Measurements from ENCODE around the gene CTSW. TPM values are rescaled to one million over a fixed set of nuclear protein-coding genes. Genes with fewer than 3 reads are reported as not detected.
A peak's percentile ranks its signal among the peaks of the same experiment; 100 is the strongest.

Gene CTSW
- total RNA-seq, 4 donors from 2014 or later: 0.20 to 0.49 (median 0.32) TPM; not detected in 1

DNA sequence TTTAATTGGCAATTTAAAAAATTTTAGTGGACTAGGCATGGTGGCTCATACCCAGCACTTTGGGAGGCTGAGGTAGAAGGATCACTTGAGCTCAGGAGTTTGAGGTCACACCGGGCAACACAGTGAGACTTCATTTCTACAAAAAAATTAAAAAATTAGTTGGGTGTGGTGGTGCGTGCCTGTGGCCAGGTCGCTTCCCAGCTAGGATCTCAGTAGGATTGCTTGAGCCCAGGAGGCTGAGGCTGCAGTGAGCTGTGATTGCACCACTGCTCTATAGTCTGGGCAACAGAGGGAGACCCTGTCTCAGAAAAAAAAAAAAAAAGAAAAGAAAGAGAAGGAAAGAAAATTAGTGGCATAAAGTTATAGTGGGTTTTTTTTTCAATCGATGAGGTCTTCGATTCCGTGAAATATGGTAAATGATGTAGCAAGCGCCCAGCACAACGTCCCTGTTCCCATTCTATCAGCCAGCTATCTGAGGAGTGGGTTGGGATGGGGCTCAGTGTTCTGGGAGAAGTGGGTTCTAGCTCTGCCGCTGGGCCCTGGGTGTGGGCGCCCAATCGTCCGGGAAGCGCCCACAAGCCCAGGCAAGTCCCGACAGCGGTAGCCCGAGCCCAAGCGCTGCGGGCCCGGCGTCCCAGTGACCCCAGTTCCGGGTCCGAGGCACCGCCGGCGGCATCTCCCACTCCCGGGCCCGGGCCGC, 19.2 kb downstream of the CTSW start:
- Histone ChIP-seq H3K4me3 (peak overlapping the region; percentile 43 to 71 (median 64)), H3K27me3 (peaks cover 12 to 26% (median 16%) of the 10 kb centered on the region in 3 donors), H3K27ac (peak overlapping the region in 2 of 4 donors; percentile 37 to 63), H3K36me3 (no peaks in the 10 kb centered on the region), H3K9me3 (no peaks in the 10 kb centered on the region), H3K4me1 (peaks cover 0 to 11% of the 10 kb centered on the region in 2 donors)
- intact Hi-C loops (cut with DNase I; ENCODE audit: low total_unique reads): no loop called here
- ATAC-seq (no peak), DNase-seq (no peak)
- in situ Hi-C loops (cut with MboI; ENCODE audit: low sequenced_read_pairs in 4 of 4): no loop called here
- TF ChIP-seq, protein P1, sequence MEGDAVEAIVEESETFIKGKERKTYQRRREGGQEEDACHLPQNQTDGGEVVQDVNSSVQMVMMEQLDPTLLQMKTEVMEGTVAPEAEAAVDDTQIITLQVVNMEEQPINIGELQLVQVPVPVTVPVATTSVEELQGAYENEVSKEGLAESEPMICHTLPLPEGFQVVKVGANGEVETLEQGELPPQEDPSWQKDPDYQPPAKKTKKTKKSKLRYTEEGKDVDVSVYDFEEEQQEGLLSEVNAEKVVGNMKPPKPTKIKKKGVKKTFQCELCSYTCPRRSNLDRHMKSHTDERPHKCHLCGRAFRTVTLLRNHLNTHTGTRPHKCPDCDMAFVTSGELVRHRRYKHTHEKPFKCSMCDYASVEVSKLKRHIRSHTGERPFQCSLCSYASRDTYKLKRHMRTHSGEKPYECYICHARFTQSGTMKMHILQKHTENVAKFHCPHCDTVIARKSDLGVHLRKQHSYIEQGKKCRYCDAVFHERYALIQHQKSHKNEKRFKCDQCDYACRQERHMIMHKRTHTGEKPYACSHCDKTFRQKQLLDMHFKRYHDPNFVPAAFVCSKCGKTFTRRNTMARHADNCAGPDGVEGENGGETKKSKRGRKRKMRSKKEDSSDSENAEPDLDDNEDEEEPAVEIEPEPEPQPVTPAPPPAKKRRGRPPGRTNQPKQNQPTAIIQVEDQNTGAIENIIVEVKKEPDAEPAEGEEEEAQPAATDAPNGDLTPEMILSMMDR (IDR thresholded peaks at IDR 0.05 in 4 of 5, conservative IDR thresholded peaks at IDR 0.05 in 1 of 5): no peak
- TF ChIP-seq POLR2A (IDR thresholded peaks at IDR 0.05): peak in 1 of 2 donors; percentile 50

DNA sequence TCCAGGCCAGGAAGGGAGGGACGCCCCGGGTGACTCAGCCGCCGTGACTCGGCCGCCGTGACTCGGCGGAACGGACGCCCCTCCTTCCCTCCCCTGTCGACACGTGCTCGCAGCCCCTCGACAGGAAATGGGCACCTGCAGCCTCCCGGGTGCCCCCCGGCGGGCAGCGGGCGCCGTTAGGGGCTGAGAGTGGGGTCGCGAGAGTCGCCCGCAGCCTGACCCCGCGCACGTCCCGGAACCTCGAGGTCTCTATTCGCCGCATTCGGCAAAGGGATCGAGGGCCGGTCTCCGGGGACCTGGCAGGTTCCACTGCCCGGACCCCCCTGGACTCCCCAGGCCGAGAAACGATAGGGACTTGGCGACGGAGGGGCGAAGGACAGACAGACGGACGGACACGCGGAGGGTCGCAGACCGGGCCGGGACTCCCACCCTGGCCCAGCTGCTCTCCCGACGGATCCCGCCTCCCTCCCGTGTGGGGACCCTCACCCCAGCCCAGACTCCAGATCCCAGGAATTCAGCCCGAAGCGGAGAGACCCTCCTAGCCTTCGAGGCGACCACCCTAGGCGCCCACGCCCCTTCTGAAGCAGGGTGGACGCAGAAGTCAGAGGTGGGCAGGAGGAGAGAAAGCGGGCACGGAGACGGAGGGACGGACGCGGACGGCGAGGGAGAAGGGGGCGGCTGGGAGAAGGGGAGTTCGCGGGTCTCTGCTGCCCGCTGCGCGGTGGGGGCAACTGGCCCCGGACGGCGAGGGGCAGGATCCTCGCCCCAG, 19.9 kb downstream of the CTSW start:
- in situ Hi-C loops (cut with MboI; ENCODE audit: low sequenced_read_pairs in 4 of 4): no loop called here
- peaks cover 0 to 10% of the 10 kb centered on the region in 2 donors for H3K4me1 ChIP-seq
- no peak for DNase-seq
- peaks cover 12 to 26% (median 16%) of the 10 kb centered on the region in 3 donors for H3K27me3 ChIP-seq
- H3K4me3 ChIP-seq: peak overlapping the region; percentile 43 to 71 (median 64)
- peak in 1 of 2 donors; percentile 30 for TF ChIP-seq POLR2A (IDR thresholded peaks at IDR 0.05)
- TF ChIP-seq, protein P1 (IDR thresholded peaks at IDR 0.05 in 4 of 5, conservative IDR thresholded peaks at IDR 0.05 in 1 of 5): no peak
- peak; percentile 40 to 42 for ATAC-seq
- no peaks in the 10 kb centered on the region for H3K36me3 ChIP-seq
- no peaks in the 10 kb centered on the region for H3K9me3 ChIP-seq
- intact Hi-C loops (cut with DNase I; ENCODE audit: low total_unique reads): loop anchor here (2.0 kb wide), 1 partner anchor 15 kb away; no protein-coding TSS in a partner anchor
- H3K27ac ChIP-seq: peak overlapping the region in 3 of 4 donors; percentile 37 to 63 (median 53)

DNA sequence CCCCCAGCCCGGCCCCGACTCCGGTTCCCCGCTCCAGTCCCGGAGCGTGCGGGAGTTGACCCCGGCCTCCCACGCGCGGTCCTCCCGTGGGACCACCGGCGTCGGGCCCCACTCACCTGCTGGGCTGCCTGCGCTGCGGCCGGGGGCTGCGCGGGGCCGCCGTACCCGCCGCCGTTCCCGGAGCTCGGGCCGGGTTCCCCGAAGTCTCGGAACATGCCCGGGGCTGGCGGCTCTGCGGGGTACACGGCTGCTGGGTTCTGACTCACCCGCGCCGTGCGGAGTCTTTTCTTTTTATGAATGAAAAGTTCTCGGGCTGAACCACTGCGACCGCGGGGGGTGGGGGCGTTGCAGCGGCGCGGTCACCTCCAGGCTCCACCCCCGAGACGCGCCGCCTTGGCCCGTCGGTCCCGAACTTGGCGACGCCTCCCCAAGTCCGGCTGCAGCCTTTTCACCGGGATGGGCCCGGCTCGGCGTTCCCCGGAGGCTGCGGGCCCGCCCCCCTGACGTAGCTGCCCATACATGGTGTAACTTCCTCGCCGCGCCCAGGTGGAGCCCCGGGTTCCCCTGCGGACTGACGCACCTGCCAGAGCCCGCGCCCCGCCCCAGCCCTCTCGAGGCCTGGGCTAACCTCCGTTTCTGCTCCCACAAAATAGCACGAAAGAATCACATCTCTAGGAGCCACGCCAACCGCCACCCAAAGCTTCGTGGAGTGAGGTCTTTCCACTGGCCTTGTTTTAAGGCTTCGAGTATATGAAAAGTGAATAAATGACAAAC, 20.7 kb downstream of the CTSW start, which contains the start of gene FOSL1:
Gene FOSL1 (minus strand): TSS at position 264 of the 774 bp plus-strand sequence. CDS start 49 bp downstream, at position 215.
- H3K36me3 ChIP-seq: no peaks in the 10 kb centered on the region
- H3K9me3 ChIP-seq: no peaks in the 10 kb centered on the region
- DNase-seq: peak; percentile 71 to 83
- TF ChIP-seq, protein P1 (IDR thresholded peaks at IDR 0.05 in 4 of 5, conservative IDR thresholded peaks at IDR 0.05 in 1 of 5): no peak
- peak; percentile 76 to 83 for TF ChIP-seq POLR2A (IDR thresholded peaks at IDR 0.05)
- ATAC-seq: peak; percentile 81 to 88
- peaks cover 12 to 26% (median 16%) of the 10 kb centered on the region in 3 donors for H3K27me3 ChIP-seq
- in situ Hi-C loops (cut with MboI; ENCODE audit: low sequenced_read_pairs in 4 of 4): no loop called here
- H3K27ac ChIP-seq: peak within 1 kb of the TSS in 3 of 4 donors; percentile 37 to 63 (median 53)
- intact Hi-C loops (cut with DNase I; ENCODE audit: low total_unique reads): loop anchor here (2.0 kb wide), 1 partner anchor 14 kb away; no protein-coding TSS in a partner anchor
- peak within 1 kb of the TSS; percentile 43 to 71 (median 64) for H3K4me3 ChIP-seq
- H3K4me1 ChIP-seq: peaks cover 0 to 10% of the 10 kb centered on the region in 2 donors

DNA sequence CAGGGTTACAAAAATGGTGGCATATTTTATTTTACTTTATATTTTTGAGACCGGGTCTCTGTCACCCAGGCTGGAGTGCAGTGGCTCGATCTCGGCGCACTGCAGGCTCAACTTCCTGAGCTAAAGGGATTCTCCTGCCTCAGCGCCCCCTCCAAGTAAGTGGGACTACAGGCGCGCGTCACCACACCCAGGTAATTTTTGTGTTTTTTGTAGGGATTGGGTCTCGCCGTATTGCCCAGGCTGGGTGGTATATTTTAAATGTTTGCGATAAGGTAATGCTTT, 21.2 kb downstream of the CTSW start:
- H3K4me3 ChIP-seq: peak overlapping the region; percentile 43 to 71 (median 64)

More for the DNA sequence above, 21.2 kb downstream of the CTSW start:
- ATAC-seq (no peak), DNase-seq (no peak)
- intact Hi-C loops (cut with DNase I; ENCODE audit: low total_unique reads): loop anchor here (2.0 kb wide), 1 partner anchor 14 kb away; no protein-coding TSS in a partner anchor
- in situ Hi-C loops (cut with MboI; ENCODE audit: low sequenced_read_pairs in 4 of 4): no loop called here
- no peaks in the 10 kb centered on the region for H3K9me3 ChIP-seq
- no peak for TF ChIP-seq POLR2A (IDR thresholded peaks at IDR 0.05)
- TF ChIP-seq, protein P1 (IDR thresholded peaks at IDR 0.05 in 4 of 5, conservative IDR thresholded peaks at IDR 0.05 in 1 of 5): no peak
- H3K27ac ChIP-seq: peak overlapping the region in 2 of 4 donors; percentile 21 to 63
- H3K27me3 ChIP-seq: peaks cover 12 to 26% (median 16%) of the 10 kb centered on the region in 3 donors
- no peaks in the 10 kb centered on the region for H3K36me3 ChIP-seq
- peaks cover 0 to 10% of the 10 kb centered on the region in 2 donors for H3K4me1 ChIP-seq
